Astrocyte (in vitro differentiated cells and primary cell): ENCODE data around the gene MADD. TPM values are rescaled to one million over a fixed set of nuclear protein-coding genes. Genes with fewer than 3 reads are reported as not detected.

Experiments
- DNase-seq: peaks from one replicate; pipeline ENCODE4 v3.0.0-alpha.2; 2010; ENCODE audit warnings: low read depth
- FAIRE-seq: peaks from 2 replicates; lab custom pipeline; 2011; peaks lifted over from hg19 to GRCh38; lab: Jason Lieb, UNC
- H2AFZ ChIP-seq: 2 replicates; pipeline ENCODE4 v1.6.0; 2012; ENCODE audit warnings: low read depth, low read length, inconsistent platforms
- H3K27ac ChIP-seq: 2 replicates; pipeline ENCODE4 v1.5.1; 2011; ENCODE audit warnings: low read depth, low read length, inconsistent platforms
- H3K27me3 ChIP-seq: 2 replicates; pipeline ENCODE4 v1.6.0; 2011; ENCODE audit warnings: low read length, inconsistent platforms; ENCODE audit not compliant: insufficient read depth
- H3K36me3 ChIP-seq: 2 replicates; pipeline ENCODE4 v1.5.1; 2011; ENCODE audit warnings: low read length, inconsistent platforms; ENCODE audit not compliant: insufficient read depth
- H3K4me1 ChIP-seq: 2 replicates; pipeline ENCODE4 v1.5.1; 2011; ENCODE audit warnings: low read length, inconsistent platforms; ENCODE audit not compliant: insufficient read depth
- H3K4me2 ChIP-seq: 2 replicates; pipeline ENCODE4 v1.6.0; 2012; ENCODE audit warnings: low read length, inconsistent platforms
- H3K4me3 ChIP-seq: 2 replicates; pipeline ENCODE4 v1.5.1; 2011; ENCODE audit warnings: low read depth, mild to moderate bottlenecking, low read length, inconsistent platforms; ENCODE audit not compliant: insufficient read depth
- H3K79me2 ChIP-seq: 2 replicates; pipeline ENCODE4 v1.6.0; 2012; ENCODE audit warnings: mild to moderate bottlenecking, low read length, inconsistent platforms; ENCODE audit not compliant: insufficient read depth
- H3K9ac ChIP-seq: 2 replicates; pipeline ENCODE4 v1.6.0; 2012; ENCODE audit warnings: mild to moderate bottlenecking, low read length, inconsistent platforms
- H3K9me3 ChIP-seq: 2 replicates; pipeline ENCODE4 v1.5.1; 2012; ENCODE audit warnings: low read depth, mild to moderate bottlenecking, low read length, inconsistent platforms; ENCODE audit not compliant: insufficient read depth
- H4K20me1 ChIP-seq: 2 replicates; pipeline ENCODE4 v1.6.0; 2012; ENCODE audit warnings: low read length, inconsistent platforms; ENCODE audit not compliant: insufficient read depth
- H3K27ac Mint-ChIP-seq: one replicate; pipeline ENCODE4 v1.8.0; 2021; ENCODE audit warnings: mild to moderate bottlenecking, mixed read lengths; ENCODE audit not compliant: unreplicated experiment
- H3K27me3 Mint-ChIP-seq: one replicate; pipeline ENCODE4 v1.8.0; 2021; ENCODE audit warnings: low read depth, mixed read lengths; ENCODE audit not compliant: unreplicated experiment
- H3K36me3 Mint-ChIP-seq: one replicate; pipeline ENCODE4 v1.8.0; 2021; ENCODE audit warnings: low read depth, mixed read lengths; ENCODE audit not compliant: unreplicated experiment
- H3K4me1 Mint-ChIP-seq: one replicate; pipeline ENCODE4 v1.8.0; 2021; ENCODE audit warnings: low read depth, mixed read lengths; ENCODE audit not compliant: unreplicated experiment
- H3K4me3 Mint-ChIP-seq: one replicate; pipeline ENCODE4 v1.8.0; 2021; ENCODE audit warnings: mild to moderate bottlenecking, moderate library complexity, mixed read lengths; ENCODE audit not compliant: unreplicated experiment
- H3K9me3 Mint-ChIP-seq: one replicate; pipeline ENCODE4 v1.8.0; 2021; ENCODE audit warnings: mild to moderate bottlenecking, mixed read lengths; ENCODE audit not compliant: unreplicated experiment
- EZH2 ChIP-seq: IDR thresholded peaks from 2 replicates; pipeline ENCODE4 v1.6.1; 2012; ENCODE audit warnings: mild to moderate bottlenecking, low read length, inconsistent platforms; ENCODE audit not compliant: insufficient read depth
- total RNA-seq: library from RNA; stranded (reverse); gene quantifications from 2 replicates; pipeline ENCODE4 v1.2.1, GENCODE V29; 2021
- TF ChIP-seq, protein P1 (sequence below): IDR thresholded peaks from 2 replicates; pipeline ENCODE4 v1.5.1; 2011; ENCODE audit warnings: low read depth, mild to moderate bottlenecking, inconsistent platforms, low read length, moderate library complexity; ENCODE audit not compliant: insufficient read depth

MADD gene
- total RNA-seq, 1 donor from 2014 or later = 22.9 TPM

DNA sequence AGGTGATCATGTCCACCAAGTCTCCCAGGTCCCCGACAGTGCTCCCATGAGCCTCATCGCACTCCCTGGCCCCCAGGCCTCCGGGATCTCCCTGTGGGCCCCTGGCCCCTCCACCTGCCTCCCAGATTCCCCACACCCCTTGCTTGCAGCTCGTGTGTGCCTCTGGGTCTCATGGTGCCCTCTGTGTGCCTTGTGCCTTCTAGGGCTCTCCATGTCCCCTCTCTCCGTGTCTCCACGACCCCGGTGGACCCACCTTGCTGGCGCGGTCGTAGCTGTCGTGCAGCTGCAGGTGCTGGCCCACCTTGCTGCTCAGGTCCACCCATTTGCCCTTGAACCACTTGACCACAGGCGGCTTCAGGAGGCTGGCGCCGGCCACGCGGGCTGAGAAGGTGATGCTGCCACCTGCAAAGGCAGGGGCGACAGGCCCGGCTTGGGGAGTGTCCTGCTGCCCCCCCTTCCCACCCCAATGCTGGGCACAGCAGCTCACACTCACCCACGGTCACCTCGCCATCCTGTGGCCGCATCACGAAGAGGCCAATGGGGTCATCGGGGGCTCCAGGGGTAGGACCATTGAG, 79.7 kb downstream of the MADD start:
- Histone ChIP-seq H4K20me1 (no peaks in the 10 kb centered on the region), H3K79me2 (no peaks in the 10 kb centered on the region), H3K4me1 (no peaks in the 10 kb centered on the region), H3K9me3 (no peaks in the 10 kb centered on the region), H3K27me3 (peaks cover 6% of the 10 kb centered on the region), H3K9ac (no peak overlapping the region), H3K4me2 (no peak overlapping the region), H3K36me3 (no peaks in the 10 kb centered on the region), H2AFZ (no peak overlapping the region), H3K27ac (no peak overlapping the region), H3K4me3 (no peak overlapping the region)
- TF ChIP-seq, protein P1, sequence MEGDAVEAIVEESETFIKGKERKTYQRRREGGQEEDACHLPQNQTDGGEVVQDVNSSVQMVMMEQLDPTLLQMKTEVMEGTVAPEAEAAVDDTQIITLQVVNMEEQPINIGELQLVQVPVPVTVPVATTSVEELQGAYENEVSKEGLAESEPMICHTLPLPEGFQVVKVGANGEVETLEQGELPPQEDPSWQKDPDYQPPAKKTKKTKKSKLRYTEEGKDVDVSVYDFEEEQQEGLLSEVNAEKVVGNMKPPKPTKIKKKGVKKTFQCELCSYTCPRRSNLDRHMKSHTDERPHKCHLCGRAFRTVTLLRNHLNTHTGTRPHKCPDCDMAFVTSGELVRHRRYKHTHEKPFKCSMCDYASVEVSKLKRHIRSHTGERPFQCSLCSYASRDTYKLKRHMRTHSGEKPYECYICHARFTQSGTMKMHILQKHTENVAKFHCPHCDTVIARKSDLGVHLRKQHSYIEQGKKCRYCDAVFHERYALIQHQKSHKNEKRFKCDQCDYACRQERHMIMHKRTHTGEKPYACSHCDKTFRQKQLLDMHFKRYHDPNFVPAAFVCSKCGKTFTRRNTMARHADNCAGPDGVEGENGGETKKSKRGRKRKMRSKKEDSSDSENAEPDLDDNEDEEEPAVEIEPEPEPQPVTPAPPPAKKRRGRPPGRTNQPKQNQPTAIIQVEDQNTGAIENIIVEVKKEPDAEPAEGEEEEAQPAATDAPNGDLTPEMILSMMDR = no peak
- no peak for TF ChIP-seq EZH2
- Mint-ChIP-seq H3K4me1 (no peaks in the 10 kb centered on the region), H3K9me3 (no peaks in the 10 kb centered on the region), H3K27ac (no peak overlapping the region), H3K27me3 (peaks cover 13% of the 10 kb centered on the region), H3K4me3 (no peak overlapping the region), H3K36me3 (peaks cover 1% of the 10 kb centered on the region)
- DNase-seq = no peak
- FAIRE-seq = no peak

GRCh38 chr11:47350315-47350714, 80.4 kb downstream of the MADD start:
- H3K4me1 ChIP-seq = no peaks in the 10 kb centered on the region
- no peaks in the 10 kb centered on the region for H3K9me3 ChIP-seq
- Mint-ChIP-seq H3K9me3 (no peaks in the 10 kb centered on the region), H3K27ac (no peak overlapping the region), H3K27me3 (peaks cover 12% of the 10 kb centered on the region), H3K4me3 (no peak overlapping the region), H3K4me1 (no peaks in the 10 kb centered on the region), H3K36me3 (peaks cover 1% of the 10 kb centered on the region)
- H4K20me1 ChIP-seq = no peaks in the 10 kb centered on the region
- TF ChIP-seq, protein P1 = no peak
- TF ChIP-seq EZH2 = no peak
- FAIRE-seq (no peak), DNase-seq (no peak)
- H3K27me3 ChIP-seq = peaks cover 6% of the 10 kb centered on the region
- H3K36me3 ChIP-seq = no peaks in the 10 kb centered on the region
- H3K4me2 ChIP-seq = no peak overlapping the region
- H3K27ac ChIP-seq = no peak overlapping the region
- no peak overlapping the region for H3K4me3 ChIP-seq
- H2AFZ ChIP-seq = no peak overlapping the region
- H3K9ac ChIP-seq = no peak overlapping the region
- no peaks in the 10 kb centered on the region for H3K79me2 ChIP-seq
